IMR-90 (cell line): ENCODE data around the gene USH2A. TPM values are rescaled to one million over a fixed set of nuclear protein-coding genes. Genes with fewer than 3 reads are reported as not detected.

Experiments used
- ATAC-seq: fragments of 200-7000 bp; cut with Tn5 transposase; 2 replicates; pipeline ENCODE4 v1.9.1; 2020; ENCODE audit warnings: low read depth, mild to moderate bottlenecking, moderate library complexity
- BruUV-seq: library from RNA; stranded (reverse); fragments of 400-500 nt; replicated peaks from 2 replicates; lab custom pipeline; 2021; lab: Mats Ljungman, UMichigan
- CTCF ChIA-PET: fragments of 300-600 bp; formaldehyde crosslinking; extraction: SDS; loops from one replicate; lab custom pipeline; 2021; ENCODE audit warnings: antibody characterized with exemption; lab: Yijun Ruan, JAX
- POLR2A ChIA-PET: fragments of 300-600 bp; sonication (Branson Sonifier 250); formaldehyde crosslinking; loops from one replicate; lab custom pipeline; 2022; ENCODE audit warnings: antibody characterized with exemption; ENCODE audit not compliant: unreplicated experiment; lab: Charles Lee
- DNase-seq: peaks from one replicate; pipeline ENCODE4 v3.0.0; 2013
- H2AFZ ChIP-seq: replicated peaks from 2 replicates; pipeline ENCODE3; 2013; ENCODE audit warnings: low read length, mild to moderate bottlenecking; ENCODE audit not compliant: poor library complexity
- H2AK5ac ChIP-seq: 2 replicates; pipeline ENCODE4 v1.6.1; 2013; ENCODE audit warnings: low read depth, low read length, inconsistent platforms
- H2AK9ac ChIP-seq: replicated peaks from 2 replicates; pipeline ENCODE3; 2013; ENCODE audit warnings: mild to moderate bottlenecking, low read depth, low read length, moderate library complexity; ENCODE audit not compliant: poor library complexity
- H2BK120ac ChIP-seq: 2 replicates; pipeline ENCODE4 v1.6.1; 2013; ENCODE audit warnings: low read depth, low read length, inconsistent platforms
- H2BK15ac ChIP-seq: 3 replicates; pipeline ENCODE4 v1.6.1; 2013; ENCODE audit warnings: low read depth, low read length, inconsistent platforms
- H2BK20ac ChIP-seq: 2 replicates; pipeline ENCODE4 v1.6.1; 2013; ENCODE audit warnings: low read depth, mild to moderate bottlenecking, inconsistent platforms, low read length, moderate library complexity
- H2BK5ac ChIP-seq: 2 replicates; pipeline ENCODE4 v1.6.1; 2013; ENCODE audit warnings: mild to moderate bottlenecking, low read depth, low read length, inconsistent platforms; ENCODE audit not compliant: poor library complexity, severe bottlenecking
- H3K14ac ChIP-seq: replicated peaks from 2 replicates; pipeline ENCODE4 v1.6.1; 2013; ENCODE audit warnings: low read depth, low read length, inconsistent platforms
- H3K18ac ChIP-seq: 2 replicates; pipeline ENCODE4 v1.6.1; 2013; ENCODE audit warnings: low read depth, low read length, control low read depth
- H3K23ac ChIP-seq: 2 replicates; pipeline ENCODE4 v1.6.1; 2013; ENCODE audit warnings: low read depth, low read length, inconsistent platforms
- H3K27ac ChIP-seq: 2 replicates; pipeline ENCODE4 v1.5.1; 2013; ENCODE audit warnings: mild to moderate bottlenecking, control low read depth, low read length; ENCODE audit not compliant: insufficient read depth
- H3K27me3 ChIP-seq: 2 replicates; pipeline ENCODE4 v1.6.1; 2013; ENCODE audit warnings: low read length; ENCODE audit not compliant: control insufficient read depth, insufficient read depth
- H3K36me3 ChIP-seq: 2 replicates; pipeline ENCODE4 v1.6.1; 2013; ENCODE audit warnings: low read length, mixed read lengths; ENCODE audit not compliant: control insufficient read depth, insufficient read depth
- H3K4ac ChIP-seq: 2 replicates; pipeline ENCODE4 v1.6.1; 2013; ENCODE audit warnings: low read depth, low read length, inconsistent platforms
- H3K4me1 ChIP-seq: 2 replicates; pipeline ENCODE4 v1.6.1; 2013; ENCODE audit warnings: low read length, mixed read lengths; ENCODE audit not compliant: control insufficient read depth, insufficient read depth
- H3K4me2 ChIP-seq: 2 replicates; pipeline ENCODE4 v1.6.1; 2013; ENCODE audit warnings: low read depth, mild to moderate bottlenecking, control low read depth, low read length, moderate library complexity
- H3K4me3 ChIP-seq: 2 replicates; pipeline ENCODE4 v1.5.1; 2013; ENCODE audit warnings: low read depth, mild to moderate bottlenecking, control low read depth, low read length, moderate library complexity; ENCODE audit not compliant: insufficient read depth
- H3K56ac ChIP-seq: 2 replicates; pipeline ENCODE4 v1.6.1; 2013; ENCODE audit warnings: low read length, inconsistent platforms; ENCODE audit not compliant: insufficient read depth; ENCODE audit errors: extremely low read depth
- H3K79me1 ChIP-seq, 2 experiments: 2 replicates each; pipeline ENCODE4 v1.6.1; 2013; ENCODE audit warnings: low read length in 2 of 2, inconsistent platforms in 1 of 2, low read depth in 1 of 2
- H3K9ac ChIP-seq: 2 replicates; pipeline ENCODE4 v1.6.1; 2013; ENCODE audit warnings: low read depth, low read length, control low read depth
- H3K9me1 ChIP-seq: 2 replicates; pipeline ENCODE4 v1.6.1; 2013; ENCODE audit warnings: low read length, inconsistent platforms; ENCODE audit not compliant: insufficient read depth
- H3K9me3 ChIP-seq: 2 replicates; pipeline ENCODE4 v1.6.1; 2013; ENCODE audit warnings: low read length; ENCODE audit not compliant: control insufficient read depth, insufficient read depth
- H4K20me1 ChIP-seq: 2 replicates; pipeline ENCODE4 v1.6.1; 2013; ENCODE audit warnings: low read length, inconsistent platforms; ENCODE audit not compliant: insufficient read depth
- H4K5ac ChIP-seq: 2 replicates; pipeline ENCODE4 v1.6.1; 2013; ENCODE audit warnings: mild to moderate bottlenecking, low read depth, low read length, control low read depth
- H4K8ac ChIP-seq, 2 experiments: 2 replicates each; pipeline ENCODE4 v1.6.1; 2013; ENCODE audit warnings: low read depth in 2 of 2, low read length in 2 of 2, control low read depth in 1 of 2, inconsistent platforms in 1 of 2
- H4K91ac ChIP-seq: 2 replicates; pipeline ENCODE4 v1.6.1; 2013; ENCODE audit warnings: low read depth, low read length, inconsistent platforms; ENCODE audit not compliant: insufficient read depth
- BHLHE40 ChIP-seq: fragments of 150-350 bp; IDR thresholded peaks from 2 replicates; pipeline ENCODE4 v1.6.1; 2016; ENCODE audit warnings: mild to moderate bottlenecking, low read depth, low read length
- CEBPB ChIP-seq: IDR thresholded peaks from 2 replicates; pipeline ENCODE4 v1.6.1; 2012; ENCODE audit warnings: low read depth, low read length, improper control_type of control experiment
- CHD1 ChIP-seq: IDR thresholded peaks from 2 replicates; pipeline ENCODE4 v1.6.1; 2012; ENCODE audit warnings: low read depth, low read length, improper control_type of control experiment
- CTCF ChIP-seq: conservative IDR thresholded peaks from 2 replicates; pipeline ENCODE4 v1.5.1; 2012; ENCODE audit warnings: mild to moderate bottlenecking, low read depth, low read length, improper control_type of control experiment
- ELK1 ChIP-seq: fragments of 150-350 bp; IDR thresholded peaks from 2 replicates; pipeline ENCODE4 v1.6.1; 2016; ENCODE audit warnings: low read depth, mild to moderate bottlenecking, low read length, moderate library complexity, borderline replicate concordance
- FOS ChIP-seq: fragments of 150-350 bp; IDR thresholded peaks from 2 replicates; pipeline ENCODE4 v1.6.1; 2016; ENCODE audit warnings: low read depth, low read length
- MAFK ChIP-seq: IDR thresholded peaks from 2 replicates; pipeline ENCODE4 v1.6.1; 2012; ENCODE audit warnings: low read depth, low read length, improper control_type of control experiment
- MAZ ChIP-seq: IDR thresholded peaks from 2 replicates; pipeline ENCODE4 v1.6.1; 2012; ENCODE audit warnings: low read depth, mild to moderate bottlenecking, low read length, improper control_type of control experiment, moderate library complexity, borderline replicate concordance
- MXI1 ChIP-seq: IDR thresholded peaks from 2 replicates; pipeline ENCODE4 v1.6.1; 2012; ENCODE audit warnings: low read depth, mild to moderate bottlenecking, low read length, moderate library complexity, borderline replicate concordance
- NFE2L2 ChIP-seq: fragments of 150-350 bp; IDR thresholded peaks from 2 replicates; pipeline ENCODE4 v1.6.1; 2016; ENCODE audit warnings: low read depth, mild to moderate bottlenecking, low read length
- POLR2A ChIP-seq: IDR thresholded peaks from 2 replicates; pipeline ENCODE4 v1.6.1; 2012; ENCODE audit warnings: mild to moderate bottlenecking, low read depth, low read length
- RAD21 ChIP-seq: IDR thresholded peaks from 2 replicates; pipeline ENCODE4 v1.6.1; 2012; ENCODE audit warnings: low read length, improper control_type of control experiment
- RCOR1 ChIP-seq: IDR thresholded peaks from 2 replicates; pipeline ENCODE4 v1.6.1; 2012; ENCODE audit warnings: mild to moderate bottlenecking, low read length, improper control_type of control experiment; ENCODE audit not compliant: insufficient replicate concordance
- RFX5 ChIP-seq: IDR thresholded peaks from 2 replicates; pipeline ENCODE4 v1.8.0; 2012; ENCODE audit warnings: low read depth, mild to moderate bottlenecking, low read length, moderate library complexity
- SMC3 ChIP-seq: fragments of 150-350 bp; IDR thresholded peaks from 2 replicates; pipeline ENCODE4 v1.6.1; 2016; ENCODE audit warnings: low read depth, mild to moderate bottlenecking, antibody characterized with exemption, low read length, moderate library complexity
- USF2 ChIP-seq: fragments of 150-350 bp; IDR thresholded peaks from 2 replicates; pipeline ENCODE4 v1.6.1; 2017; ENCODE audit warnings: mild to moderate bottlenecking, antibody characterized with exemption, low read length, low read depth
- WGBS, 2 experiments: methylation state at CpG; one replicate each; pipeline versions ENCODE4 v1.1.5 to v1.1.7; 2013; ENCODE audit warnings: missing lambda C conversion rate in 2 of 2; ENCODE audit not compliant: insufficient read length in 1 of 2; ENCODE audit errors: extremely low coverage in 2 of 2; 5-methylcytosine and 5-hydroxymethylcytosine counted together
- dilution Hi-C: fragments of 300-500 bp; cut with HindIII; formaldehyde crosslinking; loops from one replicate; pipeline ENCODE4 v1.14.3; 2018; ENCODE audit warnings: low sequenced_read_pairs; ENCODE audit not compliant: unreplicated experiment
- in situ Hi-C: fragments of 300-500 bp; cut with MboI; formaldehyde crosslinking; loops from 3 replicates; pipeline ENCODE4 v1.14.3; 2019; ENCODE audit warnings: low sequenced_read_pairs, inconsistent platforms, mixed read lengths
- intact Hi-C: fragments of 100-400 bp; cut with micrococcal nuclease; formaldehyde crosslinking; loops from 2 replicates; pipeline ENCODE4 v1.10.0; 2022
- polyA plus RNA-seq, 3 experiments: library from polyadenylated mRNA; depleted of rRNA; stranded (reverse); fragments of >200 nt; gene quantifications; 2 replicates each; pipeline ENCODE4 v1.2.3, GENCODE V29; 2012; ENCODE audit warnings: low replicate concordance in 1 of 3
- total RNA-seq: library from RNA; depleted of rRNA; stranded (reverse); fragments of >200 nt; gene quantifications from 2 replicates; pipeline ENCODE4 v1.2.3, GENCODE V29; 2012

USH2A gene
- total and polyA plus RNA-seq, 2 of the 4 experiments (the other 2 are of a cell fraction): under 0.01 to 0.02 TPM

GRCh38 chr1:216246577-216247203, 176.6 kb downstream of the USH2A start:
- Histone ChIP-seq H3K4ac (no peak overlapping the region), H2BK5ac (no peak overlapping the region), H3K9ac (no peak overlapping the region), H4K8ac (no peak overlapping the region), H2AK9ac (no peak overlapping the region), H2BK20ac (no peak overlapping the region), H2BK120ac (no peak overlapping the region), H3K9me3 (no peaks in the 10 kb centered on the region), H4K91ac (no peak overlapping the region), H3K4me2 (no peak overlapping the region), H3K79me1 (no peaks in the 10 kb centered on the region), H3K18ac (no peak overlapping the region), H3K27ac (no peak overlapping the region), H4K20me1 (no peaks in the 10 kb centered on the region), H3K14ac (no peak overlapping the region), H3K4me3 (no peak overlapping the region), H2AFZ (no peak overlapping the region), H3K4me1 (no peaks in the 10 kb centered on the region), H3K36me3 (no peaks in the 10 kb centered on the region), H3K9me1 (no peaks in the 10 kb centered on the region), H3K23ac (no peak overlapping the region), H4K5ac (no peak overlapping the region), H3K27me3 (no peaks in the 10 kb centered on the region), H2BK15ac (no peak overlapping the region), H2AK5ac (no peak overlapping the region), H3K56ac (no peak overlapping the region)
- TF ChIP-seq RAD21 (no peak), RCOR1 (no peak), FOS (no peak), USF2 (no peak), ELK1 (no peak), MAFK (no peak), RFX5 (no peak), SMC3 (no peak), POLR2A (no peak), MAZ (no peak), CEBPB (no peak), BHLHE40 (no peak), CTCF (no peak), NFE2L2 (no peak), MXI1 (no peak), CHD1 (no peak)
- ChIA-PET POLR2A (no interaction called here), CTCF (interaction anchor here (1.2 kb wide), 1 partner anchor 25 kb away, joined by 3 read pairs; no protein-coding TSS in a partner anchor)
- ATAC-seq: no peak
- BruUV-seq: no TSS peak
- WGBS, 2 experiments: 60% methylated on average over 1 of the region's 4 CpGs; no CpG with 5 or more reads in 1 of the 2 experiments
- no peak for DNase-seq
- in situ Hi-C loops: no loop called here
- intact Hi-C loops: no loop called here
- dilution Hi-C loops: no loop called here
